GM20431 (cell line): ENCODE results near the gene GABRB3.

Experiments used
- in situ Hi-C: fragments of 300-500 bp; cut with MseI, MboI; formaldehyde crosslinking; loops from one replicate; pipeline ENCODE4 v1.15.0; 2020; ENCODE audit warnings: low sequenced_read_pairs; ENCODE audit not compliant: unreplicated experiment

The GABRB3 gene

DNA sequence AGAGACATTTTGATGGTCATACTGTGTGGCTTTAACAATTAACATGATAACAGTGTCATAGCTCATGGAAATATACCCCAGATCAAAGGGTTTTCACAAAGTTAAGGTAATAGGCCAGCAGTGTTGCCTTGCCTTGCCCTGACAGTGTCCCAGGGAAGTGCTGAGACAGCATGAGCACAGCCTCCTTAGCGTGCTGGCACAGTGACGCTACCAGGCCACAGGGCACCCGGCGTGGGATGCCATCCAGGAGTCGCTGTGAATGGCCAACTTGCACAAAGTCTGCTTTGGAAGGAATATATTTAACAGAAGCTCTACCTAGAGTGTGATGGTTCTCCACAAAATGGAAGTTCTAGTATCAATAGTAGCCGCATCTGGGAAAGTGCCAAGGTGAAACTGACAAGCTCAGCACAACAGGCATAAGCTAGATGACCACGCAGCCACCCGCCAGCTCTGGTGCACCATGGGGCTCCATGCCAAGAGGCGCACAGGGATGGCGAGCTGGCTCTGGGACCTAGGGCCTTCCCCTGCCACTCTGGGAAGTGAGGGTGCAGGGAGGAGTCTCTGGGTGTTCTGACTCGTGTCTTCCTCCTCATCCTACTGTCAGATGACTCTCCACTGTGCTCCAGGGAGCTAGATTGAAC is 86.2 kb downstream of the GABRB3 start:
- in situ Hi-C loops = no loop called here

GRCh38 chr15:26682598-26683164 is 90.2 kb downstream of the GABRB3 start:
- in situ Hi-C loops = no loop called here

DNA sequence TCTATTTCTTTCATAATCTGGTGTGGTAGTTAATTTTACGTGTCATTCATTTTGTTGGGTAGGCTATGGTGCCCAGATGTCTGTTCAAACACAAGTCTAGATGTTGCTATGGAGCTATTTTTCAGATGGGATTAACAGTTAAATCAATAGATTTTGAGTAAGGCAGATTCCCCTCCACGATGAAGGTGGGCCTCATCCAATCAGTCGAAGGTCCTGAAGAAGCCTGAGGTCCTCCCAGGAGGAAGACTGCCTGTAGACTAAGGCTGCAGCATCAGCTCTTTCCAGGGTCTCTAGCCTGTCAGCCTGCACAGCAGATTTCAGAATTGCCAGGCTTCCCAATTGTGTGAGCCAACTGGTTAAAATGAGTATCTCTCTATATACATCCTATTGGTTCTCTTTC is 92.9 kb downstream of the GABRB3 start:
- in situ Hi-C loops = no loop called here

DNA sequence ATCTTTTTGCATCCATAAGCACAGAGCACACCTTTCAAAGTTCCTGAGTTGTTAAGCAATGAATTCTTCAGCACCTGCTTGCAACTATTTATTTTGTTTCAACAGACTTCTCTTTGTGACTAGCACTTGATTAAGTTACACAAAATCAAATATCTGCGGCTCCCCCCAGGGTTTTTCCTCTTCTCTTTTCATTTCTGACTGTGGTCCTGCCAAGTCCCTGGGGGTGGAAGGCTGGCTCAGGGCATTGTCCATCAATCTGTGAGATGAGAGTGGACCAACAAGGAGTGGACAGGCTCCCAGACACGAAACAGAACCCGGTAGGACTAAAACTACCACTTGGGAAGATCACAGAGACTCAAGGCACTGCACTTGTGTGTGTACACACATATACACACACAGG is 96.8 kb downstream of the GABRB3 start:
- in situ Hi-C loops = no loop called here

DNA sequence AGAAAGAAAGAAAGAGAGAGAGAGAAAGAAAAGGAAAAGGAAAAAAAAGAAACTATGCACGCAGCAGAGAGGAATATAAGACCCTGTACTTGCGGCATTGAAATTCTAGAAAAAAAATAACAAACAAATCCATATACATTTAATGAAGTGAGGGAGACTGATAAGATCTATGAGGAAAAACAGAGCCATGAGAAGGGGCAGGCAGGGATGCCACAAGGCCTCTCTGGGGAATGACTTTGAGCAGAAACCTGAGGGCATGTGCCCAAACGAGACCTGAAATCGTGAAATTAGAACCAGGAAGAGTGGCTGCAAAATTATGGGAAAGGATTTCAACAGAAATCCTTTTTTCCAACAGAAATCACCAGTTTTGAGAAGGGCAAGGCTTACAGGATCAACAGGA is 98.4 kb downstream of the GABRB3 start:
- in situ Hi-C loops = no loop called here

GRCh38 chr15:26673445-26673844 is 99.4 kb downstream of the GABRB3 start:
- in situ Hi-C loops = no loop called here

DNA sequence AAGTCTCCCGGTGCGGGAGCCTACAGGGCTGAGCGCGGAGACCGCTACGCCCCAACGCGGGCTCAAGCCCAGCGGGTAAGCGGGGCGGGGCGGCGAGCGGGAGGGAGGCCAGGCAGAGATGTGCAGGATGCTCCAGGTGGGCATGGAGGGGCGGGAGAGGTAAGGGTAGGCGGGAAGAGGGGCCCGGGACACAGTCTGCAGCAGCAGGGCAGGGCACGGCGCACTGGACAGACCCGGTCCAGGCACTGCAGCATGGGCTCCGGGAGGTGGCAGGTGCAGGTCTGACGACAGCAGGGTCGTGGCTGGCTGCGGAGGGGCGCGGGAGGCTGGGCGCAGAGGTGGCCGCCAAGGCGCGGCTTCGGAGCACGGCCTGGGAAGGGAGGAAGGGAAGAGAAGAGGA is 102.8 kb downstream of the GABRB3 start:
- in situ Hi-C loops = no loop called here

- in situ Hi-C loops = no loop called here
These were observed 105.5 kb downstream of the GABRB3 start for GRCh38 chr15:26667222-26667988.

DNA sequence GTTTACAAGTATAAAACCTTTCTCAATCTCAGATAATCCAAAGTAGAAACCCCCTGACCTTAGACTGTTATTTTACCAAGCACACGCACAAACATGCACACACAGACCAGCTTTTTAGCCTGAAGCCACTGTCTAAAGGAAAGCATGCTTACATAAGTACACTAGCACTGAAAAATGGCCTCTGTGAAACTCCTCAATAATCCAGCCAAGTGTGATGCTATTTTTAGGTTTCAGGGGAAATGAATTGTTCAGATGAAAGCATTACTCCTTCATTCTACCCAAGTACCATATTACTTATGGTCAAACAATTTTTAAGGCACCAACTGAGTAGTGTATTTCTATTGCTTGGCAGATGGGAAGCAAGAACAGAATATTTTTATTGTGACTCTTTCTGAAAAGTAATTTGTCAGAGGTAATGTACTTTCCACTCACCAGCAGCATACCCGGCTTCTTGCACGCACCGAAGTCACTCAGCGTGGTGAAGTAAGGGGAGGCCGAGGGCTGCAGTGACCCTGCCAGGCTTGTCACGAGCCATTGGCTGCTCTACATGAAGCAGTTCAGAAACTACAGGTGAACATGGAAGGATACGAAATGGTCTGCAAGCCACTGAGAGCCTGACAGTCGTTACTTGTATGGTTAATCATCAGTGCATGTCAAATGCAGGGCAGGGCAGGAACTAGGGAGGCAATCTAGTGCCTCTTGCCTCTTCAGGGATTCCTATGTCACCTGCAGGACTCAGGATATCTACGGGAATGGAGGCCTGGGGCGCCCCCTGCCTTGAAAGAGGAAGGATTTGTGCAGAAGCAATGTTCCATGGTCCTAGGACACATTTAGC is 106.7 kb downstream of the GABRB3 start:
- in situ Hi-C loops = no loop called here

GRCh38 chr15:26662283-26662682 is 110.6 kb downstream of the GABRB3 start:
- in situ Hi-C loops = no loop called here

DNA sequence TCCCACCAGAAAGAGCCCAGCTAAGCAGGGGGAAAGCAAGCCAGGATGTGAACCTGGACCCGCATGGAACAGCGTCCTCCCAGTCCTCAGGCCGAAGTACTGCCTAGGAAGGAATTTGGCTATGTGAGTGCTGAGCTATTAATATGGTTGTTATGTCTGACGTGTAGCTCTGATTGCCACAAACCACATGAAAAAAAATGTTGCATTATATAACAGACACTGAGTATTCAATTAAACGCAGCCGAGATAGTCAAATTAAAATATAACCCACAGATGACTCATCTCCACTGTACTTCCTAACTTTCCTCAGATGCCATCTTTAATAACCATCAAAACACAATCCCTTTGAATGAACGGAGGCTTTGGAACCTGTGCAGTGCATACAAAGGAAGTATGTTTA is 111.1 kb downstream of the GABRB3 start:
- in situ Hi-C loops = no loop called here

- in situ Hi-C loops = no loop called here
These were observed 111.8 kb downstream of the GABRB3 start for GRCh38 chr15:26661107-26661506.

DNA sequence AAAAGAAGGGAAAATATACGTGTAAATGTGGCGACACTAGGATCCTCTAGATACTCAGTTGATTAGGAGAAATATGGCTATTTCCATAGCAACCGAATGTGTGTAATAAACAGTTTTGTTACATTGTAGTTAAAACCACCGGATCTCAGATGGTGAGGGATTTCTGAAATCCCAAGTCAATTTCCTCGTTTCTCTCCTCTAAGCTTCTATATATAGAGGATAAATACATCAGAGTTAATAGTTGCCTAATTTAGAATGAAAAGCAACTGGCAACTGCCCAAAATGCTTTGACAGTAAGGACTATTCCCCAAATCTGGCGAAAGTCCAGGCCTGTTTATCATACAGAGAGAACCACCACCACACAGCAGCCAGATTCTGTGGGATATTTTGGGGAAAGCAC is 112.6 kb downstream of the GABRB3 start:
- in situ Hi-C loops = no loop called here

GRCh38 chr15:26658290-26658689 is 114.6 kb downstream of the GABRB3 start:
- in situ Hi-C loops = no loop called here

DNA sequence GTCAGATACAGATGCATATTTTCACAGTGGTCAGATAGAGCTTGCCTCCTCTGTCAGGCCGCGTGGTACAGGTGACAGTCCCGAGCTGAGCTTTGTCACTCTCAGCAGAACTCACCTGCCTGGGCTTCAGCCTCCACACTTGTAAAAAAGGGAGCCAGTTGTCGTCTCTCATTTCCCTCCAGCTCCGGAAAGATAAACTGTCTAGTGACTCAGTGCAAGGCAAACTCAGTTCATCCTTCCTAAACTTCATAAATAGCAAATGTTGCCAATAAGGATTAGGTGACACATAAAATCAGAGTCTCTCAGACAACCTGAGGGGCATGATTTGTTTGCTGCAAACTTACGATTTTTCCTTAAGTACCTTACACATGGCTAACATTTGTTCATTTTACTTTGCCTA is 116.8 kb downstream of the GABRB3 start:
- in situ Hi-C loops = no loop called here

DNA sequence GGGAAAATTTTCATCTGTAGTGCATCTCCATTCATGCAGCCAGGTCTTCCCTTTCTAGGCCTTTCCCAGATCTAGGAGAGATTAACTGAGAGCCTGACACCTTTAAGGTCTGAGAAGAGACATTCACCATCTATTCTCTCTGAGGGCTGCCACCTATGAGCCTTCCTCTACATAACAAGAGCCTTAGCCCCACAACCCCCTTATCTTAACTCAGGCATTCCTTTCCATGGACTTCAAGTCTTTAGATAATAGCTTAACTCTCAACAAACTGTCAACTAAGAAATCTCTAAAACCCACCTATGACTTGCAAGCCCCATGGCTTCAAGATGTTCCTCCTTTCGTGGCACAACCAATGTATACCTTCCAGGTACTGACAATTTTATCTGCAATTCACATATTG is 121.0 kb downstream of the GABRB3 start:
- in situ Hi-C loops = no loop called here

GRCh38 chr15:26648676-26649075 is 124.2 kb downstream of the GABRB3 start:
- in situ Hi-C loops = no loop called here

DNA sequence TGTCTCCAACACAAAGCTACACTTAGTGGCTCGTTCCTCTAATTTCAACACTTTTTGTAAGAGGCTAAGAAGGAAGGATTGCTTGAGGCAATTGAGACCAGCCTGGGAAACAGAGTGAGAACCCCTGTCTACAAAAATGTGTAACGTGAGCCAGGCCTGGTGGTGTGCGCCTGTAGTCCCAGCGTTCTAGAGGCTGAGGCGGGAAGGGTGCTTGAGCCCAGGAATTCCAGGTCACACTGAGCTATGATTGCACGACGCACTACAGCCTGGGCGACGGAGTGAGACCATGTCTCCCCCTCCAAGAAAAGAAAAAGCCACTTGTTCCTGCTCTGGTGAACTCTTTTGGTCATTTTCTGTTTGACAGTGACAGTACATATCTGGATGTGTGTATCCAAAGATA is 127.9 kb downstream of the GABRB3 start:
- in situ Hi-C loops = no loop called here

- in situ Hi-C loops = no loop called here
These were observed 131.7 kb downstream of the GABRB3 start for GRCh38 chr15:26641144-26641543.

DNA sequence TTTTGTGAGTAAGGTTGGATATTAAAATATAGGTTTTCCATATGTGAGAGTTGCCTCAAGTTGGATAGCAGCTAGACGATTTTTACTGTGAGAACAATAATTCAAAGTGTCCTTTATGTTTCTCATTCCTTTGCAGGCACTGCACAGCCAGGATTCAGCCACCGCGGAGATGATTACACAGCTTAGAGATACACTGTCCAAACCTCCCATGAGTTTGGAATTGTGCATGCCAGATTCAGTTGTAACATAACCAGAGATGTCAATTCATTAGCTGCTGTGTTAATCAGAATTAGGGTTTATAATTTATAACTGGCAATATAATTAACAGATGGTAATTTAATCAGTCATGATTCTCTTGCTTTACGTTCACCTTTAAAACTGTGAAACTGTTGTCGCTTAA is 132.3 kb downstream of the GABRB3 start:
- in situ Hi-C loops = no loop called here

GRCh38 chr15:26639966-26640365 is 132.9 kb downstream of the GABRB3 start:
- in situ Hi-C loops = no loop called here
